ENCODE data around the gene ETV3L.

- no peak for TF ChIP-seq CTCF (IDR thresholded peaks at IDR 0.05)
- no peak for TF ChIP-seq POLR2A (IDR thresholded peaks at IDR 0.05)
These were observed 43.3 kb upstream of the ETV3L start for GRCh38 chr1:157142765-157143423.
